Ecto neural progenitor cell (in vitro differentiated cells): Measurements from ENCODE around the gene KTI12.
"Not testable (repeated sequence)": the region's sequence is repeated elsewhere in the genome, so short reads cannot be mapped to it uniquely, and the experiment has no call there.

Experiments used
- DNase-seq: peaks from one replicate; pipeline ENCODE4 v3.0.0-alpha.2; 2018; ENCODE audit warnings: low spot score

Gene KTI12

GRCh38 chr1:52033190-52034049 lies at the start of gene KTI12:
Gene KTI12, minus strand, starts transcription at chr1:52033810. Its CDS starts 49 bp downstream, at chr1:52033761.
- DNase-seq = peak; percentile 83

- no peak for DNase-seq
Observed at GRCh38 chr1:52080014-52080415, 46.4 kb upstream of the KTI12 start.

- DNase-seq = not testable (repeated sequence)
Observed at GRCh38 chr1:52077277-52077676, 43.7 kb upstream of the KTI12 start.

- DNase-seq = no peak
Observed at GRCh38 chr1:52072291-52072690, 38.7 kb upstream of the KTI12 start.

GRCh38 chr1:52070704-52071103 lies 37.1 kb upstream of the KTI12 start:
- no peak for DNase-seq

GRCh38 chr1:52063192-52063591 lies 29.6 kb upstream of the KTI12 start:
- no peak for DNase-seq

- DNase-seq = no peak
Observed at GRCh38 chr1:52060822-52061221, 27.2 kb upstream of the KTI12 start.

- DNase-seq = no peak
Observed at GRCh38 chr1:52059888-52060287, 26.3 kb upstream of the KTI12 start.

- DNase-seq = no peak
Observed at GRCh38 chr1:52059321-52059720, 25.7 kb upstream of the KTI12 start.

- DNase-seq = no peak
Observed at GRCh38 chr1:52057876-52058415, 24.3 kb upstream of the KTI12 start.

- no peak for DNase-seq
Observed at GRCh38 chr1:52057255-52057654, 23.6 kb upstream of the KTI12 start.

GRCh38 chr1:52056937-52057231 lies 23.3 kb upstream of the KTI12 start:
- DNase-seq = no peak

- DNase-seq = peak; percentile 95
Observed at GRCh38 chr1:52056163-52056936, 22.7 kb upstream of the KTI12 start, which contains the start of gene BTF3L4. Gene BTF3L4, plus strand, starts transcription at chr1:52056295. Its CDS starts 3,553 bp downstream, at chr1:52059848.

GRCh38 chr1:52055866-52056162 lies 22.2 kb upstream of the KTI12 start:
- DNase-seq = no peak

- peak; percentile 82 for DNase-seq
Observed at GRCh38 chr1:52055066-52055865, 21.7 kb upstream of the KTI12 start, which contains the start of gene TXNDC12. Gene TXNDC12, minus strand, starts transcription at chr1:52055191. Its CDS starts 95 bp downstream, at chr1:52055096.

GRCh38 chr1:52054496-52055065 lies 21.0 kb upstream of the KTI12 start:
- no peak for DNase-seq

- no peak for DNase-seq
Observed at GRCh38 chr1:52053862-52054261, 20.3 kb upstream of the KTI12 start.

- DNase-seq = not testable (repeated sequence)
Observed at GRCh38 chr1:52049337-52049736, 15.7 kb upstream of the KTI12 start.

- DNase-seq = not testable (repeated sequence)
Observed at GRCh38 chr1:52045666-52046195, 12.1 kb upstream of the KTI12 start.

- DNase-seq = no peak
Observed at GRCh38 chr1:52045236-52045635, 11.6 kb upstream of the KTI12 start.

GRCh38 chr1:52041551-52042185 lies 8.1 kb upstream of the KTI12 start:
- no peak for DNase-seq
